Tibial nerve (tissue), 4 donors: ENCODE results near the gene EYS. TPM values are rescaled to one million over a fixed set of nuclear protein-coding genes. Genes with fewer than 3 reads are reported as not detected.
"Not testable (repeated sequence)": the region's sequence is repeated elsewhere in the genome, so short reads cannot be mapped to it uniquely, and the experiment has no call there.

Experiments
- DNase-seq, 2 donors: peaks; one replicate each; pipeline ENCODE4 v3.0.0-alpha.2; 2019; ENCODE audit warnings: low spot score in 2 of 2
- H3K27ac ChIP-seq, 4 donors: fragments of 200-600 bp; sonication (generic) in 3 of 4; one replicate each; pipeline ENCODE4 v1.5.1; 2017 to 2019; ENCODE audit warnings: mild to moderate bottlenecking in 1 of 4
- H3K27me3 ChIP-seq, 2 donors: fragments of 200-600 bp; sonication (generic) in 1 of 2; one replicate each; pipeline versions ENCODE4 v1.5.1 to v1.6.0; 2017 to 2019
- H3K36me3 ChIP-seq, 3 donors: fragments of 200-600 bp; sonication (generic); one replicate each; pipeline ENCODE4 v1.5.1; 2018 to 2019
- H3K4me1 ChIP-seq, 4 donors: fragments of 200-600 bp; sonication (generic) in 3 of 4; one replicate each; pipeline ENCODE4 v1.5.1; 2017 to 2019
- H3K4me3 ChIP-seq, 4 donors: fragments of 200-600 bp; sonication (generic) in 3 of 4; one replicate each; pipeline ENCODE4 v1.5.1; 2017 to 2019; ENCODE audit warnings: mild to moderate bottlenecking in 1 of 4, moderate library complexity in 1 of 4
- H3K9me3 ChIP-seq, 4 donors: fragments of 200-600 bp; sonication (generic) in 3 of 4; one replicate each; pipeline ENCODE4 v1.5.1; 2017 to 2019
- CTCF ChIP-seq, 5 experiments: fragments of 200-600 bp in 3 of 5; fragments of 450-650 bp in 2 of 5; sonication (generic) in 3 of 5; IDR thresholded peaks; one replicate each; pipeline ENCODE4 v1.5.1; 2016 to 2019; ENCODE audit warnings: antibody characterized with exemption in 5 of 5, mild to moderate bottlenecking in 3 of 5, moderate library complexity in 2 of 5
- EP300 ChIP-seq, 2 donors: sonication (generic); formaldehyde crosslinking; IDR thresholded peaks; one replicate each; pipeline ENCODE4 v1.6.1; 2017; ENCODE audit warnings: antibody characterized with exemption in 2 of 2, mild to moderate bottlenecking in 1 of 2
- POLR2A ChIP-seq, 2 donors: fragments of 450-650 bp; IDR thresholded peaks; one replicate each; pipeline ENCODE4 v1.6.1; 2017; ENCODE audit warnings: antibody characterized with exemption in 2 of 2, mild to moderate bottlenecking in 2 of 2, moderate library complexity in 2 of 2
- WGBS, 2 donors: methylation state at CpG; one replicate each; pipeline ENCODE4 v1.1.5; 2018; 5-methylcytosine and 5-hydroxymethylcytosine counted together
- total RNA-seq, 4 donors: library from RNA; depleted of rRNA; stranded (reverse); fragments of >200 nt; gene quantifications; one replicate each; pipeline ENCODE4 v1.1.0, GENCODE V29; 2016

The EYS gene
- total RNA-seq, 4 donors from 2014 or later, result under 0.01 to 4.5 (median 0.39) TPM; not detected in 1

DNA sequence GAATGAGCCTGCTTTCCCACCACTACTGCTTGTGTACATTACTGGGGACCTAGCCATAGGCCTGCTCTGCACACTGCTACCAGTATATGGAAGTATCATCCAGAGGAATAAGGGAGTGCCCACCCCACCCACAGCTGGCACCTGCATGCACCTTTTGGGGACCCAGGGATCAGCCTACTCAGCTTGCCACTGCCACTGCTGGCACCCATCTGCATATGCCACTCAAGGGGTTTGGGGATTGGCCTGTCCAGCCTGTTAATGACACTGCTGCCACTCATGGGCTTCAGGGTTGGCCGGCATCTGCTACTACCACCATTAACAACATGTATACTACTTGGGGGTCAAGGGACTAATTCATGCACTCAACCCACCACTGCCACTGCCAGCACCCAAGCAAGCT is 1239.4 kb downstream of the EYS start:
- no peak for DNase-seq
- Histone ChIP-seq H3K4me1 (no peaks in the 10 kb centered on the region), H3K9me3 (peaks cover 0 to 4% (median 0%) of the 10 kb centered on the region in 4 donors), H3K27ac (no peak overlapping the region), H3K27me3 (no peaks in the 10 kb centered on the region), H3K36me3 (no peaks in the 10 kb centered on the region), H3K4me3 (no peak overlapping the region)
- no peak for TF ChIP-seq CTCF (IDR thresholded peaks at IDR 0.05)
- TF ChIP-seq EP300 (IDR thresholded peaks at IDR 0.05), result no peak
- TF ChIP-seq POLR2A (IDR thresholded peaks at IDR 0.05), result no peak
- WGBS, 2 donors, result 100% methylated on average over 1 of the region's 1 CpG

- Histone ChIP-seq H3K27ac (no peak overlapping the region), H3K4me1 (no peaks in the 10 kb centered on the region), H3K36me3 (no peaks in the 10 kb centered on the region), H3K4me3 (no peak overlapping the region), H3K27me3 (no peaks in the 10 kb centered on the region), H3K9me3 (no peaks in the 10 kb centered on the region)
- DNase-seq, result no peak
- no peak for TF ChIP-seq CTCF (IDR thresholded peaks at IDR 0.05)
- no peak for TF ChIP-seq POLR2A (IDR thresholded peaks at IDR 0.05)
- no peak for TF ChIP-seq EP300 (IDR thresholded peaks at IDR 0.05)
- 62 to 73% methylated on average over 1 of the region's 1 CpG for whole genome bisulfite sequencing, 2 donors
These were observed 1247.5 kb downstream of the EYS start for GRCh38 chr6:64459411-64459944.

DNA sequence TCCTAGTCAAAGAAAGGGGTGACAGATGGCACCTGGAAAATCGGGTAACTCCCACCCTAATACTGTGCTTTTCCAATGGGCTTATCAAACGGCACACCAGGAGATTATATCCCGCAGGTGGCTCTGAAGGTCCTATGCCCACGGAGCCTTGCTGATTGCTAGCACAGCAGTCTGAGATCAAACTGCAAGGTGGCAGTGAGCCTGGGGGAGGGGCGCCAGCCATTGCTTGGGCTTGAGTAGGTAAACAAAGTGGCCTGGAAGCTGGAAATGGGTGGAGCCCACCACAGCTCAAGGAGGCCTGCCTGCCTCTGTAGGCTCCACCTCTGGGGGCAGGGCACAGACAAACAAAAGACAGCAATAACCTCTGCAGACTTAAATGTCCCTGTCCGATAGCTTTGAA is 1258.9 kb downstream of the EYS start:
- not testable (repeated sequence) for H3K36me3 ChIP-seq, H3K4me3 ChIP-seq, DNase-seq, H3K27ac ChIP-seq, H3K9me3 ChIP-seq, H3K4me1 ChIP-seq, H3K27me3 ChIP-seq
- WGBS, 2 donors, result 92 to 99% methylated on average over 6 of the region's 6 CpGs

DNA sequence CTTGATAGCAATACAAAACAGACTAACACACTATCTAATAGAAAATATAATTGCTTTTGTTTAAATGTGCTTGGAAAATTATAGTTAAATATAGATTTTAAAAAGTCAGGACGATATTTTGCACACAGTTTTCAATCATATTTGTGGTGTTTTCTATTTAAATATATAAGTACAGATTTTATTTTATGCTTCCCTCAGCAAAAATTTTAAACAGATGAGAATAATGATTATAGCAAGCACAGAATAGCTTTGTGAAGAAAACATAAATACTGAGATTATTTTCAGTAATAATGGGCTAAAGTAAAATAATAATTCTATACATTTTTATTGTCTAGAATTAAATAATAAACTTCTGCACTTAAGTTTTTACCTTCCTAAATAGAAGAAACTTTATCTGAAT is 1262.0 kb downstream of the EYS start:
- H3K4me1 ChIP-seq, result no peaks in the 10 kb centered on the region
- no peak for TF ChIP-seq EP300 (IDR thresholded peaks at IDR 0.05)
- TF ChIP-seq CTCF (IDR thresholded peaks at IDR 0.05), result no peak
- TF ChIP-seq POLR2A (IDR thresholded peaks at IDR 0.05), result no peak
- no peaks in the 10 kb centered on the region for H3K27me3 ChIP-seq
- no peaks in the 10 kb centered on the region for H3K36me3 ChIP-seq
- H3K27ac ChIP-seq, result no peak overlapping the region
- 69 to 77% methylated on average over 1 of the region's 1 CpG for WGBS, 2 donors
- H3K4me3 ChIP-seq, result no peak overlapping the region
- no peak for DNase-seq
- peaks cover 0 to 11% (median 0%) of the 10 kb centered on the region in 4 donors for H3K9me3 ChIP-seq

DNA sequence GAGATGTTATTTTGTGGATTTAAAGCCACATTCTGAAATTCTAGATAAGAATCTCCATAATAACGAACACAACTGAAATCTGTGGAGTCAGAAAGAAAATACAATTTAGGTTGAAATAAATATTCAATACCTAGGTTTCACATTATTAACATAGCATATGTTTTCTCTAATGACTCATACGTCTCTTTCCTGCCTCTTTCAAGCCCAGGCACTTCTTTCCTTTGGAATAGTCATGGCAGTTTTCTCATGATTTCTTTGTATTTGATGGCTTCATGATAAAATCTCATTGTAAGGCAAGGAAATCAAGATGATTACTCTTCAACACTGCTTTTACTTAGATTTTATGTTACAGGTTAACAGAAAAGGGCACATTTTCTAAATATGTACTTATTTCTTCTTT is 1267.8 kb downstream of the EYS start:
- H3K27ac ChIP-seq, result no peak overlapping the region
- no peak for DNase-seq
- TF ChIP-seq EP300 (IDR thresholded peaks at IDR 0.05) (no peak), POLR2A (IDR thresholded peaks at IDR 0.05) (no peak), CTCF (IDR thresholded peaks at IDR 0.05) (no peak)
- 60 to 62% methylated on average over 2 of the region's 2 CpGs for WGBS, 2 donors
- H3K27me3 ChIP-seq, result no peaks in the 10 kb centered on the region
- peaks cover 0 to 11% (median 0%) of the 10 kb centered on the region in 4 donors for H3K9me3 ChIP-seq
- no peak overlapping the region for H3K4me3 ChIP-seq
- no peaks in the 10 kb centered on the region for H3K36me3 ChIP-seq
- no peaks in the 10 kb centered on the region for H3K4me1 ChIP-seq

DNA sequence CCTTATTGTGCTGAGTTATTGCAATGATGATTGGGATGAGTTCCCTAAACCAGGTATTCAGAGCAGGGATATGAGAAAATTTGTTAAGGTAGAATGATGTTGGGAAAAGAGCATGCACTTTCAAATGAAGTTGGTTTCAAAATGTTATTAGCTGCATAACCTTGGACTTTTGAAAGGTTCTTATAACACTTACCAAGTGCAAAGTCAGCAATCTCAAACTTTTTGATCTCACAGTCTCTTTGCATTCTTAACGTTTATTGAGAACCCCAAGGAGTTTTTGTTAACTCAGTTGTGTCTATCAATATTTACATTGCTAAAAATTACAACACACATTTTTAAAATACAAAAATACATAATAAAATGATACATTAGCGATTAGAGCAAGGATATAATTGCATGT is 1269.0 kb downstream of the EYS start:
- H3K4me1 ChIP-seq, result no peaks in the 10 kb centered on the region
- TF ChIP-seq EP300 (IDR thresholded peaks at IDR 0.05), result no peak
- TF ChIP-seq POLR2A (IDR thresholded peaks at IDR 0.05), result no peak
- no peak for TF ChIP-seq CTCF (IDR thresholded peaks at IDR 0.05)
- H3K36me3 ChIP-seq, result no peaks in the 10 kb centered on the region
- no peak overlapping the region for H3K4me3 ChIP-seq
- H3K9me3 ChIP-seq, result peaks cover 0 to 11% (median 0%) of the 10 kb centered on the region in 4 donors
- 67 to 75% methylated on average over 2 of the region's 2 CpGs for WGBS, 2 donors
- no peak overlapping the region for H3K27ac ChIP-seq
- no peak for DNase-seq
- H3K27me3 ChIP-seq, result no peaks in the 10 kb centered on the region
